SK-MEL-5 (cell line): ENCODE results near the gene PRR9. TPM values are rescaled to one million over a fixed set of nuclear protein-coding genes. Genes with fewer than 3 reads are reported as not detected.
"Not testable (repeated sequence)": the region's sequence is repeated elsewhere in the genome, so short reads cannot be mapped to it uniquely, and the experiment has no call there.

Experiments used
- DNase-seq: peaks from one replicate; pipeline ENCODE4 v3.0.0-alpha.2; 2016; ENCODE audit warnings: low read depth, low spot score
- in situ Hi-C: cut with HindIII; loops from 2 replicates; pipeline ENCODE4 v1.10.0; 2016; ENCODE audit warnings: low sequenced_read_pairs, high pct_unique_total_duplicates, low pct_unique_long_range_greater_than_20kb
- total RNA-seq: library from RNA; depleted of rRNA; stranded (reverse); fragments of >200 nt; shearing (Covaris generic); gene quantifications from 2 replicates; pipeline ENCODE4 v1.2.3, GENCODE V29; 2014

The PRR9 gene
- total RNA-seq, 1 experiment from 2014 or later, result not detected

- DNase-seq, result peak; percentile 83
- in situ Hi-C loops, result not testable (repeated sequence)
Measured at GRCh38 chr1:153223040-153223891, 5.9 kb downstream of the PRR9 start.

- no peak for DNase-seq
- in situ Hi-C loops, result no loop called here
Measured at GRCh38 chr1:153227810-153228209, 10.4 kb downstream of the PRR9 start.

GRCh38 chr1:153228491-153228890, 11.1 kb downstream of the PRR9 start:
- no peak for DNase-seq
- in situ Hi-C loops, result no loop called here

GRCh38 chr1:153229076-153229829, 11.9 kb downstream of the PRR9 start:
- DNase-seq, result peak; percentile 65

GRCh38 chr1:153231363-153231762, 14.0 kb downstream of the PRR9 start:
- no peak for DNase-seq
- in situ Hi-C loops, result no loop called here

More at GRCh38 chr1:153229076-153229829, 11.9 kb downstream of the PRR9 start:
- in situ Hi-C loops, result not testable (repeated sequence)

- in situ Hi-C loops, result no loop called here
- no peak for DNase-seq
Measured at GRCh38 chr1:153231785-153232184, 14.4 kb downstream of the PRR9 start.

- in situ Hi-C loops, result no loop called here
- no peak for DNase-seq
Measured at GRCh38 chr1:153232553-153232952, 15.2 kb downstream of the PRR9 start.

- DNase-seq, result no peak
- in situ Hi-C loops, result no loop called here
Measured at GRCh38 chr1:153233448-153233847, 16.1 kb downstream of the PRR9 start.

GRCh38 chr1:153238527-153238926, 21.1 kb downstream of the PRR9 start:
- in situ Hi-C loops, result no loop called here
- peak; percentile 44 for DNase-seq

- DNase-seq, result no peak
- in situ Hi-C loops, result no loop called here
Measured at GRCh38 chr1:153242160-153242559, 24.8 kb downstream of the PRR9 start.

GRCh38 chr1:153245466-153245865, 28.1 kb downstream of the PRR9 start:
- in situ Hi-C loops, result no loop called here
- no peak for DNase-seq

GRCh38 chr1:153246018-153246417, 28.6 kb downstream of the PRR9 start:
- in situ Hi-C loops, result no loop called here
- DNase-seq, result no peak

- in situ Hi-C loops, result no loop called here
Measured at GRCh38 chr1:153246825-153247224, 29.4 kb downstream of the PRR9 start.

GRCh38 chr1:153248176-153248879, 30.9 kb downstream of the PRR9 start:
- DNase-seq, result no peak
- in situ Hi-C loops, result no loop called here

More at GRCh38 chr1:153246825-153247224, 29.4 kb downstream of the PRR9 start:
- DNase-seq, result no peak

- in situ Hi-C loops, result loop anchor here (25.0 kb wide), 1 partner anchor 1988 kb away; the partner anchor contains the start of gene PSMD4
- no peak for DNase-seq
Measured at GRCh38 chr1:153250166-153250565, 32.8 kb downstream of the PRR9 start.

- no peak for DNase-seq
- in situ Hi-C loops, result loop anchor here (25.0 kb wide), 1 partner anchor 1989 kb away; the partner anchor contains the start of gene PSMD4
Measured at GRCh38 chr1:153251087-153251486, 33.7 kb downstream of the PRR9 start.

- no peak for DNase-seq
- in situ Hi-C loops, result loop anchor here (25.0 kb wide), 1 partner anchor 1989 kb away; the partner anchor contains the start of gene PSMD4
Measured at GRCh38 chr1:153251562-153251961, 34.2 kb downstream of the PRR9 start.

GRCh38 chr1:153251988-153252387, 34.6 kb downstream of the PRR9 start:
- in situ Hi-C loops, result loop anchor here (25.0 kb wide), 1 partner anchor 1990 kb away; the partner anchor contains the start of gene PSMD4
- DNase-seq, result no peak
